GM18519 (cell line): Measurements from ENCODE around the gene PCGF2.

ENCODE experiments used
- ATAC-seq: cut with Tn5 transposase; IDR thresholded peaks from one replicate; pipeline ENCODE4 v1.9.1; 2021; ENCODE audit warnings: mild to moderate bottlenecking, moderate library complexity; ENCODE audit not compliant: unreplicated experiment, low FRiP score

The PCGF2 gene

DNA sequence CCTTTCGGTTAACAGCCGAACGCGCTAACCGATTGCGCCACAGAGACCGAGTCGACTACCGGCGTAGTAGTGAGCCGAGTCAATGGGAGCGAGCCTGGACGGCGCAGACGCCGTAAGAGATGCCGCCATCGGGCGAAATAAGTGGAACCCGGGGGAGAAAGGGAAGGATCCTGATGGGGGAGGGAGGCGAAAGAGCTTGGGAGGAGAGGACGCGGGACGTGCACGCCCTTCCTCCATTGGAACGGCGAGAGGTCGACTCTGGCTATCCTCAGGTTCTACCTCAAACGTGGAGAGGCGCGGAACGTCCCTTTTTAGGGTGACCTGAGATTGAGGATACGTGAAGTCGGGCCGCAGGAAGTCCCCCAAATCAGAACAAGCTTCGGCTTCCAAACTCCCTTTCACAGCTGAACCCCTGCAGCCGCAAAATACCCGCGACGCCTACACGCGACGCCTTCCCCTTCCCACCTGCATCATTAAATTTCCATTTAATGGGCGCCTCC is 3.7 kb upstream of the PCGF2 start:
- ATAC-seq, result no peak

GRCh38 chr17:38751144-38751807 is 3.1 kb upstream of the PCGF2 start:
- no peak for ATAC-seq

DNA sequence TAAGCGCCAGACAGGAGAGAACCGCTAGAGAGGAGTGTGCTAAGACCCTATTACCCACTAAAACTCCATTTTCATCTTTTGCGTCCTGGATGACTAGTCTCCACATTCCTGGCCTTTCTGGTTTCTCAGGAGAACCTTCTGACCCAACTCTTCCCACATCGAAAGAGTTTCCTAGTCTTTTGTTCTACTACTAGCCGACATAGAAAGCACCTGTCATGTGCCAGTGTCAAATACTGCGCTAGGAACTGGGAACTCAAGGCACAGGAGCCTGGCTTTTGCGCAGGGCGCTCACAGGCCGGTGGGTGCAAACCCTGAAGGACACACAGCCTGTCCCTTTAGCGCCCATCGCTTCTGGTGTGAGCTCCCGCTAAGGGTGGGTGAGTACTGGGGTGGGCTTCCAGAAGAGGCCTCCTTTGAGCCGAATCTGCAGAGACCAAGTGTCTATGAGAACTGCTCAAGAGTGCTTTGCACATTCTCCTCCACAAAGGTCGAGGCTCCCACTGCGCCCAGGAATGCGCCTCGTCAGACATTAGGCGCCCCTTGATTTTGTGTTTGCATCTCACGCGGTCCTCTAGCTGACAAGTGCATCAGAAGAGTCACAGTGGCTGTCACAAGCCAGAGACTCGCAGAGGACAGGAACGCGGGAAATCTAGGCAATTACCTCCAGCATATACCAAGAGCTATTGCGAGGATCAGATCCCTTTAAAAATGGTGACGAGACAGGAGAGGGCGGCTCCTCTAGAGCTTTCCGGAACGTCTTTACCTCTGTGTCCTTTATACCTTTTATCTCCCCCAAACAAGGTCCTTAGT is 2.4 kb upstream of the PCGF2 start:
- ATAC-seq, result no peak

DNA sequence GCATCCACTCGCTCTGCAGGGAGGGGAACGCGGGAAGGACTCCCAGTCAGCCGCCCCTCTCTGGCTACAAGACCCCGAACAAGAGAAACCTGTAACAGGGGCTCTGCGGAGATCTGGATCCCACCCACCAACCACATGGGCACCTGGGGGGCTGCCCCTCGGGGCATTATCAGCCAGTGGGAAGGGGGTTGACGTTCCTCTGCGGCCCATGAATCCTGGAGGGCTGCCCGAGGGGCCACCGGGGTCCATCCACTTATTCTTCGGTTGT is 1.8 kb upstream of the PCGF2 start:
- no peak for ATAC-seq

GRCh38 chr17:38749223-38750043 is 1.3 kb upstream of the PCGF2 start:
- ATAC-seq, result no peak

DNA sequence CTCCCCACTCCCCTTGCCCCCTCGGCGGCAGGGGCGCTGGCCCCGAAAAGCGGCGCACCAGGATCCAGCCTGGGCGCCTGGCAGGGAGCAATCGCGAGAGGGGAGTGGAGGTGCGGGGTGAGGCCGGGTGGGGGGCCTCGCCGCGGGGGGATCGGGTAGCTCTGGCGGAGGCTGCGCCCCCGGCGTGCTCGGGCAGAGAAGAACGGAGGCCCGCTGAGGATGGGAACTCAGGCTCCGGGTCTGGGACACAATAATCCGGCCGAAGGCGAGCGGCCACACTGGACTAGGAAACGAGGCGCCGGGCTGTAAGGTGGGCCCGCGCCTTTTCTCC is 721 bp upstream of the PCGF2 start:
- ATAC-seq, result no peak

GRCh38 chr17:38747463-38748148 is 530 bp downstream of the PCGF2 start:
- ATAC-seq, result no peak

- ATAC-seq, result no peak
Measured at GRCh38 chr17:38746849-38747462, 1.2 kb downstream of the PCGF2 start.

- no peak for ATAC-seq
Measured at GRCh38 chr17:38746004-38746848, 1.9 kb downstream of the PCGF2 start.

- ATAC-seq, result no peak
Measured at GRCh38 chr17:38745545-38745944, 2.6 kb downstream of the PCGF2 start.

DNA sequence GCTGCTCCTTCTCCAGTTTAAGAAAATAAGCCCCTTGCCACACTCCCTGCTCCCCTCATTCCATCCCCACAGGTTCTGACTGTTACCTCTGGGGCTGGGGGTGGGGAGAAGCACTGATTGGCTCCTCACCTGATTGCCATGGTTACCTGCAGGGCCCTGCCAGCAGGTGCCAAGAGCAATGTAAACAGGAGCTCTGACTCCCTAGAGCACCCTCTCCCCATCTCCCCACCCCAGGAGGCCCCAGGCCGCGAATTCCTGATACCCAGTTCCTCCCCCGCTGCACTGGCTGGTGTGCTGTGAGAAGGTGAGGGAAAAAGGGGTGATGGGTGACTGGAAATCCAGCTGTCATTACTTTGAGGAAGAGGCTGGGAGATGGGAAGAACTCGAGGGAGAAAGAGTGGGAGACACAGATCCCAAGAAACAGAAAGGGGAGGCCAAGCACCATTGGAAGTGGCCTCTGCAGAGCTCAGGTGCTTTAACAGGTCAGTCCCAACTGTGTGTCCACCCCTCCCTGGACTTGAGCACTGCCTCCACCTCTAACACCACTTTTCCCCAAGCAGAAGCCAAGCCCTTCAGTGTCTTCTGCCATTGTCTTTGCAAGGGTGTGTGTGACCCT is 4.5 kb downstream of the PCGF2 start:
- ATAC-seq, result no peak

- no peak for ATAC-seq
Measured at GRCh38 chr17:38742411-38743308, 5.5 kb downstream of the PCGF2 start.

GRCh38 chr17:38741921-38742410 is 6.2 kb downstream of the PCGF2 start:
- no peak for ATAC-seq

DNA sequence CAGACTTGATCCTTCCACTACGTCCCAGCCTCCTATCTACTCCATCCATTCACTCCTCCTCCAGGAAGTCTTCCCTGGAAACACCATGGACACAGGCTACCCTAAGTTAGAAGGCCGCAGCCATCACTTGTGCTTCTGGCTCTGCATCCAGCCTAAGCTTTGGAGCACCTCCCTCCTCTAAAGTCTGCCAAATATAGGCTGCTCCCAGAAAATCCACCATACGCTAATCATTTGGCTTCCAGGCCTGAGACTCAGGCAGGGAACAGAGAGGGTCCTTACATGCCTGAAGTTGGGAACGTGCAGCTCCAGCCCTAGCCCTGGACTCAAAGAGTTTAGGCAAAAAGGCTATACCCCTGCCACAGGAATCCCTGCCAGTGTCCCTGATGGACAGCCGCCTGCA is 6.7 kb downstream of the PCGF2 start:
- ATAC-seq, result no peak

DNA sequence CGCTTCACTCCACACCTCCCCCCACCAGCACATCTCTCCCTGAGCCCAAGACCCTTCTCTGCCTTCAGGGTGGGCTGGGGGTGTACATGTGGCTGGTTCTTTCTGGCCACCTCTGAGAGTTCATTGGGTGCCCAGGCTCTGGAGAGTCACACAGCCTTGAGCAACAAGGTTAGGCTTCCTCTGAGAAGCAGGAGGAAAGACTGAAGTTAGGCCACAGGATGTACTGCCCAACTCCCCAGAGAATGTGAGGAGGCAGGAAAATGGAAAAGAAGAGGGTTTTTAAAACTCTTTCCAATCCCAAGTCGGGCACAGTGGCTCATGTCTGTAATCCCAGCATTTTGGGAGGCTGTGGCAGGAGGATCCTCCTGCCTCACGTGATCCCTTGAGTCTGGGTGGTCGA is 7.3 kb downstream of the PCGF2 start:
- ATAC-seq, result no peak

- ATAC-seq, result no peak
Measured at GRCh38 chr17:38740044-38740443, 8.1 kb downstream of the PCGF2 start.

DNA sequence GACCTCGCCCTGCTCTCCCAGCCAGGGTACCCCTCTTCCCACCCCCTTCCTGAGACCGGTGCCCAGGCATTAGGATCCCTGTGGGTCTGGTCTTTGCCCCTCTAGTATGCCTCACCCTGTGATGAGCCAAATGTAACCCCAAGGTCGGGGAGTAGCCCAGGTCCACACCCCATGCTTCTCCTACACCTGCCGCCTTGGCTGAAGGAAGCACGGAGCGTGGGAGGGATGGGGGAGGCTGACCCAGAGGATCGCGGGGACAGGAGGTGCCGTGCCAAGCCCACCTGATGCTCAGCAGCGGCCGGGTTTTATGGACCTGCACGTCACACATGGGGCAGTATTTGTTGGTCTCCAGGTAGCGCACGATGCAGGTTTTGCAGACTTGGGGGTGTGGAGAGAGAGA is 8.8 kb downstream of the PCGF2 start:
- ATAC-seq, result no peak

- ATAC-seq, result no peak
Measured at GRCh38 chr17:38738686-38739085, 9.4 kb downstream of the PCGF2 start.
